Measurements from ENCODE around the gene DZIP1.
A peak's percentile ranks its signal among the peaks of the same experiment; 100 is the strongest.

DNA sequence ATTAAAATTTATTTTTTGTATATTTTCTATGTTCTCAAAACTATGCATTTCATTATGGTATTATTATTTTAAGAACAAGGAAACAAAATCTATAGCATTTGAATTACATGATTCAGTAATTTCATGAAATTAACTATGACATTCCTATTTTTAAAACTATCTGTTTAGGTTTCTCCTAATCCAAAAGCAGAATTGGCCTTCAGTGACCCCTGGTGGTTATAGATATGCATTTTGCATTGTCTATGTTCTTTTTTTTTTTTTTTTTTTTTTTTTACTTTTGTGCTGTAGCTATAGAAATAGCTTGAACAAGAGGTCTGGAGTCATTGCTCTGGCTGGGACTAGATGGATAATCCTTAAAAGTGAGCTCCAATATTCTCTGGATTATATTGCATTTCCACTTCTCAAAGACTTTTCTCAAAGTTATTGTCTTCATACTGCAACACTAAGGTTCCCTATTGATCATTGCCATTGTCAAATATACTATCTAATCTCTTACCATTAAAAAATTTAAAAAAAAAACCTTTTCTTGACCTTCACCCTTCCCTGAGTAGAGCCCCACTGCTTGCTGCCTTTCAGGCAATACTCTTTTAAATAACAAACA, 16.6 kb upstream of the DZIP1 start:
- TF ChIP-seq POLR2AphosphoS5 (IDR thresholded peaks at IDR 0.05; ENCODE audit: insufficient read depth in 1 of 2, low read depth in 1 of 2): no peak
- TF ChIP-seq, protein P1, sequence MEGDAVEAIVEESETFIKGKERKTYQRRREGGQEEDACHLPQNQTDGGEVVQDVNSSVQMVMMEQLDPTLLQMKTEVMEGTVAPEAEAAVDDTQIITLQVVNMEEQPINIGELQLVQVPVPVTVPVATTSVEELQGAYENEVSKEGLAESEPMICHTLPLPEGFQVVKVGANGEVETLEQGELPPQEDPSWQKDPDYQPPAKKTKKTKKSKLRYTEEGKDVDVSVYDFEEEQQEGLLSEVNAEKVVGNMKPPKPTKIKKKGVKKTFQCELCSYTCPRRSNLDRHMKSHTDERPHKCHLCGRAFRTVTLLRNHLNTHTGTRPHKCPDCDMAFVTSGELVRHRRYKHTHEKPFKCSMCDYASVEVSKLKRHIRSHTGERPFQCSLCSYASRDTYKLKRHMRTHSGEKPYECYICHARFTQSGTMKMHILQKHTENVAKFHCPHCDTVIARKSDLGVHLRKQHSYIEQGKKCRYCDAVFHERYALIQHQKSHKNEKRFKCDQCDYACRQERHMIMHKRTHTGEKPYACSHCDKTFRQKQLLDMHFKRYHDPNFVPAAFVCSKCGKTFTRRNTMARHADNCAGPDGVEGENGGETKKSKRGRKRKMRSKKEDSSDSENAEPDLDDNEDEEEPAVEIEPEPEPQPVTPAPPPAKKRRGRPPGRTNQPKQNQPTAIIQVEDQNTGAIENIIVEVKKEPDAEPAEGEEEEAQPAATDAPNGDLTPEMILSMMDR (IDR thresholded peaks at IDR 0.05): peak in 1 of 3 experiments; percentile 14
